GM18868 (cell line): ENCODE measurements around the gene JHY.
A peak's percentile ranks its signal among the peaks of the same experiment; 100 is the strongest.

ENCODE experiments used
- ATAC-seq: cut with Tn5 transposase; IDR thresholded peaks from one replicate; pipeline ENCODE4 v1.9.1; 2021; ENCODE audit warnings: mild to moderate bottlenecking, moderate library complexity; ENCODE audit not compliant: unreplicated experiment

Gene JHY

DNA sequence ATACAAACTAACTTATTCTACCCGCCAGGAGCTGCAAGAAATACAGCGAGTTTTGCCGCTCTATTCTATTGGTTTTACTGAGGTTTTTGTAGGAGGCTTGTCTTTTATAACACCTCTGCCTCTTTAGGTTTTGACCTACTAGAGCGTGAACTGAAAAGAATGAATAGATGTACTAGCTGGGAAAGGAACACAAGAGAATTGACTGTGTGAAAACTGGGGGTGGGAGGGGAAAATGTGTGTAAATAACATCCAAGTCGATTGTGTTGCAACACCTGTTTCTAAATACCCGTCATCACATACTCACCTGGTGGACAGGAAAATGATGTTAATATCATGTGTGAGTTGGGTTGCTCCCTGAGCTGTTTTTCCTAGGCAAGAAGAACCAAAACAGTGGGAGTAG lies 12.9 kb upstream of the JHY start:
- ATAC-seq: no peak

DNA sequence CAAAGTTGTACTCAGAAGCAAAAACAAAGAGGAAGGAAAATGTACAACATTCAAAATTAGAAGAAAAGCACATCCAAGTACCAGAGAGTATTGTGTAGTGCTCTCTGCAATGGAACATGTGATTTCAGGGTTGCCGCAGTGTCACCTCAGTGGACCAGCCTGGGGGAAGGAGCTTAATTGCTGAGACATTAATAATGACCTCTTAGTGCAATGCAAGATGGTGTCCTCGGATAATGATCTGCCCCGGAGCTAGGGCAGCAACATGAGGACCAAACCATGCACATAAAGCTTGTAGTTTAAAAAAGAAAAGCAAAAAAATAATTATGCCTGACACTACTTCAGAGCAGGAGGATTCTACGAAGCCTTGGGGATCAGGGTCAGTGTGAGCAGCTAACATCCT lies 11.3 kb upstream of the JHY start:
- no peak for ATAC-seq

DNA sequence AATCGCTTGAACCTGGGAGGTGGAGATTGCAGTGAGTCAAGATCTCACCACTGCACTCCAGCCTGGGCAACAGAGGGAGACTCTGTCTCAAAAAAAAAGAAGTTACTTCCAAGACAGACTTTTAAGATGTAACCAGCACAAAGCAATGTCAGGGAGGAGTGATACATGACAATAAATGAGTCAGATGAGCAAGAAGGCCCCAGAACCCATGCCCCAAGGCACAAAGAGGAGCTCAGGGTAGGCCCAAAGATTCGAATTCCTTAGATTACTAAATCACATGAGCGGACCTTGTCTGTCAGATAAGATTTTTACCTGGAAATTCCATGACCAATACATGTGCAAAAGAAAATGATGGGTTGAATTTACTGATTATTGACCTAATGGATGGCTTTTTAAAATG lies 10.5 kb upstream of the JHY start:
- ATAC-seq: no peak

DNA sequence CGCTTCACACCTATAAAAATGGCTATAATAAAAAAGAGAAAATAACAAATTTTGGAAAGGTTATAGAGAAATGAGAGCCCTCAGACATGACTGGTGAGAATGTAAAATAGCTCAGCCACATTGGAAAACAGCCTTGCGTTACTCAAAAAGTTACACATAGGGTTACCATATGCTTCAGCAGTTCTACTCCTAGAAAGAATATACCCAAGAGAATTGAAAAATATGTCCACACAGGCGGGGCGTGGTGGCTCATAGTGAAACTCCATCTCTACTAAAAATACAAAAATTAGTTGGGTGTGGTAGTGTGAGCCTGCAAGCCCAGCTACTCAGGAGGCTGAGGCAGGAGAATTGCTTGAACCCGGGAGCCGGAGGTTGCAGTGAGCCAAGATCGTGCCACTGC lies 7.6 kb upstream of the JHY start:
- peak; percentile 74 for ATAC-seq

DNA sequence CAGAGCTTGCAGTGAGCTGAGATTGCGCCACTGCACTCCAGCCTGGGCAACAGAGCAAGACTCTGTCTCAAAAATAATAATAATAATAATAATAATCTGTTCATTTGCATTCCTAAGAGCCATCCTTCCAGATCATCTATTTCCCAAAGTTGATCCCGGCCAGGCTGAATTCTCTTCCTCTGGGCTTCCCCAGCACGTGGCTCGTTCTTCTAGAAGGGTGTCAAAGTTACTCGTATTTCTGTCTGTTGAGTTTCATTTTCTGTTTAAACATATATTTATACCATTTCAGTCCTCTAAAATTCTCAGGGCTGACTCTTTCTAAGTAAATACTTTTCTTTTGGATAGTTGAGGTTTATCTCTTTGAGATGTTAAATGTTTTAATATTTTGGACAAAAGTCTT lies 4.8 kb upstream of the JHY start:
- ATAC-seq: no peak

DNA sequence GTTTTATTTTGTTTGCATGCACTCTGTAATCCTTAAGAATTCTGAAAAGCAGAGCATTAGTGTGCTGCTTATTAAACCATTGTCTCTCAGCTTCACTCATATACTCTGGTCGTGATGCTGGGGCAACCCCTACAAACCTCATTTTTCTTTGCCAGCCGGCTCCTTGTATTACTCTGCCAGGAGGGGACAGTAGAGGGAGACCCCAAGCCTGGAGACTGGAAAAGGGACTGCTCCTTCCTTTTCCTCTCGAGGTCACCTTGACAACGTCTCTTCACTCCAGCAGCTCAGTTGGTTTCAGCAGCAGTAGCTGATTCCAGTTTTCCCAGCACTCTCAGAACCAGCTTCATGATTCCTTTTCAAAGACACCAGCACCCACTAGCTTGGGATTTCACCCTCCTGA lies 2.8 kb upstream of the JHY start:
- no peak for ATAC-seq

DNA sequence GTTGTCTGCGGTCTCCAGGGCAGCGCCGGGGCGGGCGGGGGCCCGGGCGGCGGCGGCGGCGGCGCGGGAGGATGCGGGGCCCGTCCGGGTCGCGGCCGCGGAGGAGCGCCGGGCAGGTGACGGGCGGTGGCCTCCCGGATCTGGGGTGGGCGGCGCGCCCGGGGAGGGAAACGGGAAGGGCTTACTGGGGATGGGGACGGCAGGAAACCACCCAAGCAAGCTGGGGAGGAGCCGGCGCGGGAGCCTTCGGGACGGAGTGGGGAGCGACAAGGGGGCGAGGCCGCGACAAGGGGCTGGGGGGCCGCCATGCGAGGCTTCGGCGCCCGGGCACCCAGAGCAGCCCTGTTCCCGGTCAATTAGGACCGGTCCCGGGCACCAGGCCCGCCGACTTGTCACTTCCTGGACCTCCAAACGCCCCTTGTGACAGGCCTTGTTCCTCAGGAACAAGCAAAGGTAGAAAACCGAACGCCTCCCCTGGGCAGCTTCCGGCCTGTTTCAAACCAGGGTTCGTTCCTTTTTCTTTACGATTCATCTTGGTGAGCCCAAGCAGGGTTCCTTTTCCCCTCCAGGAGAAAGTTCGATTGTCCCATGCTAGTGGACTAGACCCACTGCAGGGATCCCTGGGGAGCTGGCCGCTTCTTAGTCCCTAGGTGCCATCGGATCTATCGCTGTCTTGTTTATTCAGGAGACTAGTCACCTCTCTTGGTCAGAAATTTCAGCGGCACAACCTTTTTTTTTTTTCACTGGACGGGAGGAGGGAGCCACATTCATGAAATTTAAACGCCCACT lies 492 bp downstream of the JHY start:
- ATAC-seq: peak; percentile 60

DNA sequence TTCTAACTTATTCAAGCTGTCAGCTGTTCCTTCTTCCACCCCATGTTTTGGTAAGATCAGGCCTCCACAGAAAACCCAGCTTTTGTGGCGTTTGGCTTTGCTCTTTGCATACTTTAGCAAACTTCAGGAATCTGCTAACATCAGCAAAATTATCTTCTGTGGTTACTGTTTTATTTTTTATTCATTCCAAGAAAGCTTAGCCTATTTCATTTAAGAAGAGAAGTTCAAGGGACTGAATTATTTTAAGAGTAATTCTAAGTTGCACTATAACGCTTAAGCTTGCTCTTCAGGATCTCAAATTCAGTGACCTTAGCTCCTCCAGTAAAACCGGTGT lies 1.1 kb downstream of the JHY start:
- ATAC-seq: no peak

DNA sequence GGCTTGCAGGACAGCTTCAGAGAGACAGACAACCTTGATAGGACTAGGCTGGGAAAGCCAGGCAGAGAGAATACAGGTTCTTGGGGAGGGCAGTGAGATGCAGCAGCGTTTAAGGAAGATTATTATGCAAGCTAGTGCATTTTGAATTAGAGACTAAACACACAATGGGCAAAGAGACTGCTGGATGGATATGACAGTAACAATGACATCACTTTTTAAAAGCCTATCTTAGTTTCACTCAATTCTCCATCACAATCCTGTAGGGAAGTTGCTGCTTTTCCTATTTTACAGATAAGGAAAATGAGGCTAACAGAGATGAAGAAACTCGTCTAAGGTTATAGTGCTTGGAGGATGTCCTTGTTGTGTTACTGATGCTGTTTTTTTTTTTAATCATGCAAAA lies 5.6 kb downstream of the JHY start:
- no peak for ATAC-seq

DNA sequence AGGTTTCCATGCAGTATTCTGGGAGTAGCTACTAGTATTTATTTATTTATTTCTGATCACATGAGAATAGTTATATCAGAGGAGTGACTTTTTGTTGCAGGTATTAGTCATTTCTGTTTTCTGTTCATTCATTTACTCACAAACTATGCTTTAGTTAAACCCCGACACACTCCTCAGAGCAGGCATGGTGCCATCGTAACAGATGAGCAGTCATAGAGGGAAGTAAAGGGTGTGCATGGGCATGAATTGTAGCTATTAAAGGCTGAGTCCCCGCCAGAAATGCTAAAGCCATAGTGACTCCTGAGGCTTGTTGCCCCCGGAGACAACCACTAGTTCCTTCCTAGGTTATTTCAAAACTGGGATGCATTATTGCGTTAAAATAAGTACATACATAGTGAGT lies 10.6 kb downstream of the JHY start:
- peak; percentile 90 for ATAC-seq

DNA sequence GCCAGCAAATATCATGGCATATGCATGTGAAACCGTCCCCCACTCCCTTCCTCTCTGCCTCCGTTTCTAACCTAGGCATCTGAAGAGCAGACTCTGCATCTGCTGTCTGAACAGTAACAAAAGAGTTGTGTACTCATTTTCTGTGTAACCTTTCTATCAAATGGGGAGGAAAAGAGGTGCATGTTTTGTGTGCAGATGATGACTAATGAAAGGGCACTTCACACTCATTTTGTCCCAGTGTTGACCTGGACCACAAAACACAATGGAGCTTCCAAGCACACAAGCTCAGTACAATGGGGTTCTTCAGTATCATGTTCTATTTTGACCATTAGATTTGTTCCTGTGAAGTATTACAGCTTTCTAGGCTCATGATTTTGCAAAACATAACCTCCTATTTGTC lies 13.0 kb downstream of the JHY start:
- ATAC-seq: no peak

DNA sequence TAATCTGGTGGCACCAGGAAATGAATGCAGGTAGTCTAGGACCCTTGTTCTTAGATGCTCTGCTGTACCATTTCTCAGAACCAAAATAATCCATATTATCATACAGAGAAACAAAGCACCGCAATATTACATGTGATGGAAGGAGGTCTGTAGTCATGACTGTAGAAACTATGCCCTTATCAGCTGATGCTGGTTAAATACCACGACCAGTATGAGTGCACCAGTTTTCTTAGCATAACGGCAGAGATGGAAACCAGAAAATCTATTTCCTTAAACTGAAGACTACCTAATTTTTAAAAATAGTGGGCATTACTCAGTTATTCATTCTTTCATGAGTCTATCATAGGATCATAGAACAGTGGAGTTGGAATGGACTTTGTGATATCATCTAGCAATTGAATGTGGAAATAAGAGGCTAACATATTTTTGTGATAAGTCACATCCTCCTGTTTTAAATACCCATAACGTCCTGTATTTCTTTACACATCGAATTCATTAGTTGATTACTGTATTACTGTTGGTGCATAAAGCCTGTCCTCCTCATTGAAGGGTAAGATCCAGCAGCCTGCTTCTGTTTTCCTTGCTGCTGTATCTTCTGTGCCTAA lies 15.1 kb downstream of the JHY start:
- ATAC-seq: no peak

DNA sequence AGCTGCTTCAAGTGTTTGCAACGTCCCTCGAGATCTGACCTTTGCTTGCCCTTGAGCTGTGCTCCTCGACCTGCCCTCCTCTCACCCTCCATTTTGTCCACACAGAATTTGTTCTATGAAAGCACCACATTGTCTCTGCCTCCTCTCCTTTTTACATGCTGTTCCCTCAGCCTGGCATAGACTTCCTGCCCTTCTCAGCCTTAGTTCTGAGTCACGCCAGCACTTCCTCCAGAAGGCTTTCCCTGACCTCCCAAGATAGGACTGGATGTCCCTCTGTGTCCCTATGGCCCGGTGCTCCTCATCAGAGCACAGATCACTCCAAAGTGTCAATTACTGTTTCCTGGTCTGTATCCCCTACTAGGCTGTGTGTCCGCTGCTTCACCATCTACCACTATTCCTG lies 16.2 kb downstream of the JHY start:
- no peak for ATAC-seq

DNA sequence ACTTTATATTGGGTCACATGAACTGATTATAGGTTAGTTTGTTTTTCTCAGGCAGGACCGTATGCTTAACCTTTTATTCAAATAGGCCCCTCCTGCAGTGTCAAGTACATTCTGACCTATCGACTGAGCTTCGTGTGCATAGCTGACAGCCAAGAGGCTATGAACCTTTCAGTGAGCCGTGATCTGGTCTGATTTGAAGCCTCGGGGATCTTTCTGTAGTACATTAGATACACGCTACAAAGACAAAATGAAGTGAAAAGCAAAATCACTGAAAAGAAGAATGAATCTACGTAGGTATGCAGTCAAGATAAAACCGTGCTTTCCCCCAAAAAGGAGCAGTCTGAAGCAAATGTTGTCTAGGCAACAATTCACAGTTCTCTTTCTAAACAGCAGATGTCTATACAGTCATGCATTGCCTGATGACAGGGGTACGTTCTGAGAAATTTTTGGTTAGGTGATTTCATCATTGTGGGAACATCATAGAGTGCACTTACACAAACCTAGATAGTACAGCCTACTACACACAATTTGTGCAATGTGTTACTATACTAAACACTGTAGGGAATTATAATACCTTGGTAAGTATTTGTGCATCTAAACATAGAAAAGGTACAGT lies 18.1 kb downstream of the JHY start:
- peak; percentile 81 for ATAC-seq

DNA sequence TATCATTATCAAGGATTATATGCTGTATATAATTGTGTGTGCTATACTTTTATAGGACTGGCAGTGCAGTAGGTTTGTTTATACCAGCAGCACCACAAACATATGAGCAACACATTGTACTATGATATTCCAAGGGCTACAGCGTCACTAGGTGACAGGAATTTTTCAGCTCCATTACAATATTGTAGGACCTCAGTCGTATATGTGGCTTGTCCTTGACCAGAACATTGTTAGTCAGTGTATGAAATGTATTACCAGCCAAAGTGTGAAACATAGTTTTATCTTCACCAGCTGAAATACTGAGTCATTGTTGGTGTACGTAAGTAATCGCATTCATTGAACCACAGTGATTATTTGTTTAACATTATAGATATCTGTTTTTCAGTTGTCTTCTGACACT lies 20.4 kb downstream of the JHY start:
- no peak for ATAC-seq

DNA sequence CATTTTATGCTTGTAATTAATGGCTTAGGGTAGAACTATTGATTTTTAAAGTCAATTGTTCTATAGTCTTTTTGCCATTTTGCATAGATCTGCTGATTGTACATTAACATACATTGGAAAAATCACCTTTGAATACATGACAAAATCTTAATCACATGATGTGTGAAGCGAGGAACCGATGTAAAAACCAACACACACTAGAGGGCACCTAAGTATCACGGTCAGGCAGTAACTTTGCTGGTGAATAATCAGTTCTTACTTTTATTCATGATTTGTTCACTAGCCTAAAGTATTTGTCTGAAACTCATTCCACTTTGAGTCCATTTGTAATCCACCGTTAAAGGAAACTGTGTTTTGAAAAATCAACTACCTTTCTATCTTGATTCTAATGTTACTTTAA lies 28.2 kb downstream of the JHY start:
- ATAC-seq: no peak

DNA sequence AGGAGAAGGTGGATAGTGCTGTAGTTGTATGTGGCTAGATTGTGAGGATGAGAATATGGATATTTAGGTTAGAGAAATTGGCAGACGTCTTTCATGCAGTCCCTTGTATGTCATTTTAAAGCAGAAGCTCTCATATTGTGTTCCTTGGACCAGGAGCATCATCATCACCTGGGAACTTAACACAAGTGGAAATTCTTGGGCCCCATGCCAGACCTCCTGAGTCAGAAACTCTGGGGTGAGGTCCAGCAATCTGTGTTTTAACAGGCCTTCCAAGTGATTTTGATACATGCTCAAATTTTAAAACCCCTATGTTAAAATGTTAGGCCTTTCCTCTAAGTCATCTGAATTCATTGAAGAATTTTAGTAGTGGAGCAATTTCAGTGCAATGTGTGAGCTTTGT lies 34.8 kb downstream of the JHY start:
- ATAC-seq: no peak

DNA sequence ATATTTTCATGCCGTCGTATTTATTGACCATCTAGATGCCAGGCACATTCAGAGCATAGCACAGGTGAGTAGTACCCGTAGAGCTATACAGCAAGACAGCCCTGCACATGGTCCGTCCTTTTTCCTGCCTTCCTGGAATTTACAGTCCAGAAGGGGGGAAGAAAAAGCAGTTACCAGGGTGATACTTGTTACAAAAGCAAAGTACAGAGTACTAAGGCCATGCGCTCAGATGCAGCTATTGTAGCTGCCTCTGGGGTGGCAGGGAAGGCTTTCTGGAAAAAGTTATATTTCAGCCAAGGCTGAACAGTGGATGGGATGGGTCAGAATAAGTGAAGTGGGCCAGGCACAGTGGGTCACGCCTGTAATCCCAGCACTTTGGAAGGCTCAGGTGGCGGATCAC lies 36.2 kb downstream of the JHY start:
- ATAC-seq: no peak

DNA sequence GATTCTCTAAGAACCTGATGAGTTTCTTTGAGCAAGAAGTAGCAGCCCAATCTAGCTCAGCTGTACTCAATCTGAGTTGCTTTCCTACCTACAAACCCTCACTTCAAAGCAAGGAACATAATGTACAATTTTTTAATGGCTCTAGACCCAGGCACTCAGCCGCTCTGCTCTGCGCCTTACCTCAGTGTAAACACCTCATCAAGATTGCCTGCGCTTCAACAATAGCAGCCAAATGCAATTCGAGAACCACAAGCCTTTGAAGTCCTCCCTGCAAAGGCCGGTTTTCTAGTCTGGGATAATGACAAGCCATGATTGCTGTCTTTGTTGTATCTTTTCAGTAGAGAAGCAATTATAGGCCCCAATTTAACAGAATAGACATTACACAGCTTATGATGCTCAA lies 38.0 kb downstream of the JHY start:
- ATAC-seq: no peak

DNA sequence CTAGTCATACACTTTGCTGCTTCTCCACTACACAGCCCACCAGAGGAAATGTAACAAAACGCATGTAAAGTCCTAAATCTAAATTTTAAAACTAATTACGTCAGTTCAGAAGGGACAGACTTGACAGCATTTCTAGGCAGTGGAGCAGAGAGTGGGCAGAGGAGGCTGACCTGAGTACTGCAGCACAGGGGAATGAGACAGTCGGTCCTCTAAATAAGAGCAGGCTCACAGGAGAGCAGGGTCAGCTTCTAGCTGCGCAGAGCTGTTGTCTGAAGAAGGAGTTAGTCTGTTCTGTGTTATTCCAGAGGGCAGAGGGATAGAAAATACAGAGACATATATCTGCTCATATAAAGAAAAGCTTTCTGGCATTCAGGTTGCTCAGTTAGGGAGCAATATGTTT lies 40.3 kb downstream of the JHY start:
- no peak for ATAC-seq

DNA sequence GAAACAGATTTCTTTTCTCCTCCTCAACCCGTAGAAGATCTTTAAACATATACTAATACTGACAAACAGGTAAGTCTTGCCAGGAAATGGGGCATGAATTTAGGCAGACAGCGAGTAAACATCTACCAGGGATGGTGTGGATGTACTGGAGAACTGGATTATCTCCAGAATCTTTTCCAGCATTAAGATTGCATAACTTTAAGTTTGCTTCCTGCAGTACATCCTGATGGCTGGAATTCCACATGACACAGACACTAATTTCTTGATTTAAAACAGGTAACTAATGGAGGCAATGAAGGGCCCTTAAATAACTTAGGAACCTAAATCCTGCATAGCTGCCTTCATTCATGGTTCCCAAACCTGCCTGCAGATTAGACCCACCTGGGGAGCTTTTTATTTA lies 40.7 kb downstream of the JHY start:
- ATAC-seq: no peak

DNA sequence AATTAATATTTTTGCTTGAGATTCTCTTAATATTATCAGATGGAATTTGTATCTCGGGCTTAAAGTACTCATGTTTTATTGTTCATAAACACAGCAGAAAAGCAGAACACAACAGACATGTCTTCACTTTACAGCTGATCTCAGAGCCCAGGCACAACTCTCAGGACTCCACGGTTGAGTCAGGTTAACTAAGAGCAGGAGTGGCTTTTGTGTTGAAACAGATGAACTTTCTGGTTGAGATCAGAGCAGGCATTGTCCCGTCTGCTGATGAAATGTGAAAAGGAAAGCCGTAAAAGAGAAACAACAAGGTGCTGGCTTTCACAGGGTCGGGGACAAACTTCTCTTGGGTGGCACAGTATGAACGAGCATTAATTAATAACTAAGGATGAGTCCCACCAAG lies 49.0 kb downstream of the JHY start:
- ATAC-seq: no peak

DNA sequence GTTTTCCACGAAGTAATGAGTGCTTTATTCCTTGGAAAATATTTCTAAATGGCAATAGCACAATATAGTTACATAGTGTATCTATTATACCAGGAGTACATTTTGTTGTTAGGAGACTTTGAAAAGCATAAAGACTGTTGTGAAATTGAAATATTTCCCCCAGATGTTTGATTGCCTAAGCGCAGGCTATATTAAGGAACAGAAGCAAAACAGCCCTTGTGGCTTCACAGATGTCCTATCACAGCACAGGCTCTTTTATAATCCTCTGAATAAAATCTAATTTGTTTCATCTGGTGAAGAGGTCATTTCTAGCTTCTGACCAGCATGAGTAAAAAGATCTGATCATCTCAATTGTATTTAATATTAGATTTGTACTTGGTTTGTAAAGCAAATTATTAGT lies 50.9 kb downstream of the JHY start:
- no peak for ATAC-seq
